NCI-H345 treated with DMSO at 0.1 percent for 48 hours (cell line): ENCODE measurements around the gene ZBTB5.
"Not testable (repeated sequence)": the region's sequence is repeated elsewhere in the genome, so short reads cannot be mapped to it uniquely, and the experiment has no call there.

ENCODE experiments used
- DNase-seq: peaks from one replicate; lab custom pipeline; 2025; ENCODE audit not compliant: unreplicated experiment; lab: John Stamatoyannopoulos, UW

The ZBTB5 gene

GRCh38 chr9:37465249-37466036 is at the start of gene ZBTB5:
ZBTB5 (minus strand) TSS chr9:37465450; CDS start chr9:37442551, 22,899 bp downstream.
- peak; percentile 98 for DNase-seq

GRCh38 chr9:37514999-37515398 is 49.7 kb upstream of the ZBTB5 start:
- no peak for DNase-seq

- DNase-seq = not testable (repeated sequence)
Observed at GRCh38 chr9:37514415-37514814, 49.2 kb upstream of the ZBTB5 start.

- DNase-seq = no peak
Observed at GRCh38 chr9:37512437-37512836, 47.2 kb upstream of the ZBTB5 start.

GRCh38 chr9:37511016-37512010 is 46.1 kb upstream of the ZBTB5 start:
- no peak for DNase-seq

- DNase-seq = not testable (repeated sequence)
Observed at GRCh38 chr9:37510053-37510452, 44.8 kb upstream of the ZBTB5 start.

- no peak for DNase-seq
Observed at GRCh38 chr9:37509536-37509935, 44.3 kb upstream of the ZBTB5 start.

GRCh38 chr9:37508834-37509206 is 43.6 kb upstream of the ZBTB5 start:
- no peak for DNase-seq

GRCh38 chr9:37508135-37508833 is 43.0 kb upstream of the ZBTB5 start:
- DNase-seq = no peak

GRCh38 chr9:37507566-37508134 is 42.4 kb upstream of the ZBTB5 start:
- DNase-seq = no peak

- DNase-seq = no peak
Observed at GRCh38 chr9:37504605-37505004, 39.4 kb upstream of the ZBTB5 start.

- no peak for DNase-seq
Observed at GRCh38 chr9:37503736-37504135, 38.5 kb upstream of the ZBTB5 start.

GRCh38 chr9:37501957-37502596 is 36.8 kb upstream of the ZBTB5 start:
- DNase-seq = no peak

GRCh38 chr9:37499297-37499696 is 34.0 kb upstream of the ZBTB5 start:
- DNase-seq = no peak

- DNase-seq = no peak
Observed at GRCh38 chr9:37498457-37498856, 33.2 kb upstream of the ZBTB5 start.

GRCh38 chr9:37497320-37497719 is 32.1 kb upstream of the ZBTB5 start:
- no peak for DNase-seq

- no peak for DNase-seq
Observed at GRCh38 chr9:37496020-37496419, 30.8 kb upstream of the ZBTB5 start.

- no peak for DNase-seq
Observed at GRCh38 chr9:37495571-37495970, 30.3 kb upstream of the ZBTB5 start.

GRCh38 chr9:37491939-37492338 is 26.7 kb upstream of the ZBTB5 start:
- no peak for DNase-seq
